OCI-LY7 (cell line): ENCODE data around the gene EVI5L. TPM values are rescaled to one million over a fixed set of nuclear protein-coding genes. Genes with fewer than 3 reads are reported as not detected.

Experiments
- BruUV-seq: library from RNA; stranded (reverse); fragments of 400-500 nt; replicated peaks from 2 replicates; lab custom pipeline; 2021; lab: Mats Ljungman, UMichigan
- CTCF ChIA-PET: fragments of 300-600 bp; sonication (Branson Sonifier 250); formaldehyde crosslinking; loops from one replicate; lab custom pipeline; 2022; ENCODE audit warnings: antibody characterized with exemption; ENCODE audit not compliant: unreplicated experiment; lab: Charles Lee
- POLR2A ChIA-PET: fragments of 300-600 bp; sonication (Branson Sonifier 250); formaldehyde crosslinking; loops from one replicate; lab custom pipeline; 2022; ENCODE audit warnings: antibody characterized with exemption; lab: Charles Lee
- DNase-seq: peaks from one replicate; pipeline ENCODE4 v3.0.0-alpha.2; 2015; ENCODE audit warnings: low spot score
- H2AFZ ChIP-seq: fragments of 200-600 bp; sonication (generic), shearing (Covaris generic); 2 replicates; pipeline ENCODE4 v1.6.1; 2014; ENCODE audit warnings: mild to moderate bottlenecking, antibody characterized with exemption, low read length, moderate library complexity
- H3K27ac ChIP-seq: fragments of 200-600 bp; sonication (generic); 2 replicates; pipeline ENCODE4 v1.5.1; 2014; ENCODE audit warnings: mixed run types, low read depth, mild to moderate bottlenecking, moderate library complexity, low read length, inconsistent platforms; ENCODE audit not compliant: poor library complexity, severe bottlenecking
- H3K36me3 ChIP-seq: fragments of 200-600 bp; sonication (generic); 2 replicates; pipeline ENCODE4 v1.6.1; 2014; ENCODE audit warnings: mild to moderate bottlenecking, antibody characterized with exemption, low read length, moderate library complexity, mixed read lengths; ENCODE audit not compliant: insufficient read depth
- H3K4me1 ChIP-seq: fragments of 200-600 bp; sonication (generic); 2 replicates; pipeline ENCODE4 v1.5.1; 2014; ENCODE audit warnings: mild to moderate bottlenecking, low read length; ENCODE audit not compliant: insufficient read depth, poor library complexity, severe bottlenecking
- H3K4me2 ChIP-seq: fragments of 200-600 bp; sonication (generic); 2 replicates; pipeline ENCODE4 v1.6.1; 2014; ENCODE audit warnings: mild to moderate bottlenecking, low read length
- H3K4me3 ChIP-seq: fragments of 200-600 bp; sonication (generic); 2 replicates; pipeline ENCODE4 v1.5.1; 2014; ENCODE audit warnings: mild to moderate bottlenecking, low read depth, low read length; ENCODE audit not compliant: poor library complexity, severe bottlenecking
- H3K79me2 ChIP-seq: fragments of 200-600 bp; sonication (generic); 2 replicates; pipeline ENCODE4 v1.6.1; 2016; ENCODE audit warnings: low read depth, mild to moderate bottlenecking, low read length, moderate library complexity, mixed read lengths; ENCODE audit not compliant: insufficient read depth
- H3K9me2 ChIP-seq: fragments of 200-600 bp; sonication (generic); 2 replicates; pipeline ENCODE4 v1.6.1; 2016; ENCODE audit warnings: mild to moderate bottlenecking, low read length, mixed read lengths; ENCODE audit not compliant: insufficient read depth
- H3K9me3 ChIP-seq: fragments of 200-600 bp; sonication (generic); 2 replicates; pipeline ENCODE4 v1.6.1; 2014; ENCODE audit warnings: mild to moderate bottlenecking, mixed run types, low read length, mixed read lengths
- H4K20me1 ChIP-seq: fragments of 200-600 bp; sonication (generic); 2 replicates; pipeline ENCODE4 v1.6.1; 2014; ENCODE audit warnings: mild to moderate bottlenecking, antibody characterized with exemption, low read length, moderate library complexity, mixed read lengths; ENCODE audit not compliant: insufficient read depth
- EZH2phosphoT487 ChIP-seq: fragments of 200-600 bp; sonication (generic); IDR thresholded peaks from 2 replicates; pipeline ENCODE4 v1.6.1; 2018; ENCODE audit warnings: low read depth, borderline replicate concordance, mild to moderate bottlenecking, mixed run types, antibody characterized with exemption, low read length, moderate library complexity, mixed read lengths
- intact Hi-C: fragments of 100-400 bp; cut with micrococcal nuclease; formaldehyde crosslinking; loops from one replicate; pipeline ENCODE4 v1.10.0; 2022; ENCODE audit not compliant: unreplicated experiment
- total RNA-seq, 2 experiments: library from RNA; depleted of rRNA in 1 of 2; stranded (reverse); fragments of >200 nt in 1 of 2; shearing (Covaris generic) in 1 of 2; gene quantifications; 2 replicates each; pipeline ENCODE4 v1.2.3, GENCODE V29; 2014 to 2022
- TF ChIP-seq, protein P1 (sequence below): fragments of 200-600 bp; sonication (generic); conservative IDR thresholded peaks from 2 replicates; pipeline ENCODE4 v1.5.1; 2014; ENCODE audit warnings: mild to moderate bottlenecking, antibody characterized with exemption, low read length, moderate library complexity, mixed read lengths

EVI5L gene
- total RNA-seq, 2 experiments from 2014 or later = 2.7 to 5.5 TPM

DNA sequence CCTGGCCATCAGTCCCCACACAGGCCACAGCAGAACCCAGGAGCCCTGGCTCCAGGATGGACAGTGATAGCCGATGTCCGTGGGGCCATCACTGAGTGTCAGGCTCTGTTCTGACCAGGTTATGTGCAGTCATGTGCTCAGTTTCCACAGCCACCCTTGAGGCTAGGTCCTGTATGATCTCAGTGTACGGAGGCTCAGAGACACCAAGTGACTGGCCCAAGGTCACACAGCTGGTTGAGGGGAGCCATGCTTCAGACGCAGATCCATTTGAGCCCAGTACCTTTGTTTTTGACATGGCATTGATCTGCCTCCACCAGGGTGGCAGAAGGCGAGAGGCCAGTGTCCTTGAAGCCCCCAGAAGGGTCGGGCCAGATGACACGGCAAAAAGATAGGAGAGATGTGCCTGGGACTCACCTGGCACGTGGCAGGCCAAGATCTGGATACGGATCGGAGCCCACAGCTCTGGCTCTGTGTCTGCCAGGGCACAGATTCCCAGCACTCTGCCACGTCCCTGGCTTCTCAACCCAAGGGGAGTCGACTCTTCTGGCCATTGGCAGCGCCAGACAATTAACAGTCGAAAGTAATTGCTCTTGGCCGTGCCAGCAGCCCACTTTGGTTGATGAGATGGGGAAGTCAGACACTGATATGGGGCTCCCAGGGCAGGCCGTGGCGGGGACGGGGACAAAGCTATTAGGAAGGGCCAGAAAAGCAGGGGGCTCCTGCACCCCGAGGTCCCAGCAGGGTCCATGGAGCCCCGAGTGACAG is 15.6 kb downstream of the EVI5L start:
- ChIA-PET POLR2A (no interaction called here), CTCF (no interaction called here)
- no peak overlapping the region for H2AFZ ChIP-seq
- H3K4me1 ChIP-seq = no peaks in the 10 kb centered on the region
- no peaks in the 10 kb centered on the region for H3K9me2 ChIP-seq
- H3K79me2 ChIP-seq = no peaks in the 10 kb centered on the region
- TF ChIP-seq, protein P1, sequence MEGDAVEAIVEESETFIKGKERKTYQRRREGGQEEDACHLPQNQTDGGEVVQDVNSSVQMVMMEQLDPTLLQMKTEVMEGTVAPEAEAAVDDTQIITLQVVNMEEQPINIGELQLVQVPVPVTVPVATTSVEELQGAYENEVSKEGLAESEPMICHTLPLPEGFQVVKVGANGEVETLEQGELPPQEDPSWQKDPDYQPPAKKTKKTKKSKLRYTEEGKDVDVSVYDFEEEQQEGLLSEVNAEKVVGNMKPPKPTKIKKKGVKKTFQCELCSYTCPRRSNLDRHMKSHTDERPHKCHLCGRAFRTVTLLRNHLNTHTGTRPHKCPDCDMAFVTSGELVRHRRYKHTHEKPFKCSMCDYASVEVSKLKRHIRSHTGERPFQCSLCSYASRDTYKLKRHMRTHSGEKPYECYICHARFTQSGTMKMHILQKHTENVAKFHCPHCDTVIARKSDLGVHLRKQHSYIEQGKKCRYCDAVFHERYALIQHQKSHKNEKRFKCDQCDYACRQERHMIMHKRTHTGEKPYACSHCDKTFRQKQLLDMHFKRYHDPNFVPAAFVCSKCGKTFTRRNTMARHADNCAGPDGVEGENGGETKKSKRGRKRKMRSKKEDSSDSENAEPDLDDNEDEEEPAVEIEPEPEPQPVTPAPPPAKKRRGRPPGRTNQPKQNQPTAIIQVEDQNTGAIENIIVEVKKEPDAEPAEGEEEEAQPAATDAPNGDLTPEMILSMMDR = no peak
- no peak for TF ChIP-seq EZH2phosphoT487
- H3K36me3 ChIP-seq = no peaks in the 10 kb centered on the region
- no peaks in the 10 kb centered on the region for H4K20me1 ChIP-seq
- no TSS peak for BruUV-seq
- no peaks in the 10 kb centered on the region for H3K9me3 ChIP-seq
- H3K4me3 ChIP-seq = no peak overlapping the region
- no peak overlapping the region for H3K27ac ChIP-seq
- intact Hi-C loops = no loop called here
- H3K4me2 ChIP-seq = no peak overlapping the region
- DNase-seq = no peak

DNA sequence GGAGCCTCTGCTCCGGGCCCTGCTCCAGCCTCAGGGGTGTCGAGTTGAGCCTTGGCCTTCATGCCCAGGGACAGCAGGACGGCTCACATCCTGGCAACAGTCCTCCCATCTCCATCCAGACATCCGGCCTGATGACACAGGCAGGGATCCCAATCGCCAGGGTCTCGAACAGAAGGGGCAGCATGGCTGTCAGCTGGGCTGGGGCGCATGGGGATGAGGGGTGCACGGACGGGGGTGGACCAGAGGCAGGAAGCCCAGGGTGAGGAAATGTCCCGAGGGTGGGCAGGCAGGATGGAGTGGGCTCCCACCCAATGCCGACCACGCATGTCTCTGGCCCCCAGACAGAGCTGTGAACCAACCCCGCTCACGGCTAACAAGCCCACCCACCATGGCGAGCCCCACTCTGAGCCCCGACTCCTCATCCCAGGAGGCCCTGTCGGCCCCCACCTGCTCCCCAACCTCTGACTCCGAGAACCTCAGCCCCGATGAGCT is 16.2 kb downstream of the EVI5L start:
- intact Hi-C loops = no loop called here
- ChIA-PET CTCF (no interaction called here), POLR2A (no interaction called here)
- no peak for DNase-seq
- Histone ChIP-seq H3K79me2 (no peaks in the 10 kb centered on the region), H3K27ac (no peak overlapping the region), H3K4me1 (no peaks in the 10 kb centered on the region), H3K36me3 (no peaks in the 10 kb centered on the region), H3K4me3 (no peak overlapping the region), H3K9me3 (no peaks in the 10 kb centered on the region), H3K9me2 (no peaks in the 10 kb centered on the region), H2AFZ (no peak overlapping the region), H3K4me2 (no peak overlapping the region), H4K20me1 (no peaks in the 10 kb centered on the region)
- BruUV-seq = no TSS peak
- TF ChIP-seq EZH2phosphoT487 = no peak
- TF ChIP-seq, protein P1 = no peak

DNA sequence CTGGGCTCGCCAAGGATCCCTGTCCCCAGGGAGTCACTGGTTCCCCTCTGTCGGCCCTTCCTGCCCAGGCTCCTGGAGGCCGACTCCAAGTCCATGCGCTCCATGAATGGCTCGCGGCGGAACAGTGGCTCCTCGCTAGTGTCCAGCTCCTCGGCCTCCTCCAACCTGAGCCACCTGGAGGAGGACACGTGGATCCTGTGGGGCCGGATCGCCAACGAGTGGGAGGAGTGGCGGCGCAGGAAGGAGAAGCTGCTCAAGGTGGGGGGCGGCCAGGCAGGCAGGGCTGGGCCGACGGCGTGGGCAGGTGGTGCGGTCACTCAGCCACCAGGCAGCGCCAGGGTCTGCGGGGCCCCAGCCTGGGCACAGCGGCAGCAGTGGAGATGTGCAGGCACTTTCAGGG is 17.6 kb downstream of the EVI5L start:
- BruUV-seq = no TSS peak
- Histone ChIP-seq H3K9me3 (no peaks in the 10 kb centered on the region), H3K4me2 (no peak overlapping the region), H2AFZ (no peak overlapping the region), H3K4me3 (no peak overlapping the region), H3K4me1 (no peaks in the 10 kb centered on the region), H3K9me2 (no peaks in the 10 kb centered on the region), H3K36me3 (no peaks in the 10 kb centered on the region), H4K20me1 (no peaks in the 10 kb centered on the region), H3K79me2 (no peaks in the 10 kb centered on the region), H3K27ac (no peak overlapping the region)
- DNase-seq = no peak
- ChIA-PET CTCF (no interaction called here), POLR2A (no interaction called here)
- TF ChIP-seq EZH2phosphoT487 = no peak
- TF ChIP-seq, protein P1 = no peak
- intact Hi-C loops = no loop called here
